ENCODE data around the gene PUS1. TPM values are rescaled to one million over a fixed set of nuclear protein-coding genes. Genes with fewer than 3 reads are reported as not detected.
"Not testable (repeated sequence)": the region's sequence is repeated elsewhere in the genome, so short reads cannot be mapped to it uniquely, and the experiment has no call there.

PUS1 gene
- total RNA-seq, 1 donor from 2014 or later: 22.9 TPM

- H3K4me3 ChIP-seq (ENCODE audit: low read depth, low read length): no peak overlapping the region
- no peak for TF ChIP-seq CTCF (IDR thresholded peaks at IDR 0.05; ENCODE audit: insufficient read depth, low read length, severe bottlenecking)
- H3K36me3 ChIP-seq (ENCODE audit: control insufficient read depth, insufficient read depth, low read length): peaks cover 17% of the 10 kb centered on the region
- H3K27me3 ChIP-seq (ENCODE audit: control insufficient read depth, insufficient read depth, low read length): no peaks in the 10 kb centered on the region
- FAIRE-seq (no peak), DNase-seq (ENCODE audit: low read depth) (no peak)
Measured at GRCh38 chr12:131983026-131983425, 54.0 kb downstream of the PUS1 start.

DNA sequence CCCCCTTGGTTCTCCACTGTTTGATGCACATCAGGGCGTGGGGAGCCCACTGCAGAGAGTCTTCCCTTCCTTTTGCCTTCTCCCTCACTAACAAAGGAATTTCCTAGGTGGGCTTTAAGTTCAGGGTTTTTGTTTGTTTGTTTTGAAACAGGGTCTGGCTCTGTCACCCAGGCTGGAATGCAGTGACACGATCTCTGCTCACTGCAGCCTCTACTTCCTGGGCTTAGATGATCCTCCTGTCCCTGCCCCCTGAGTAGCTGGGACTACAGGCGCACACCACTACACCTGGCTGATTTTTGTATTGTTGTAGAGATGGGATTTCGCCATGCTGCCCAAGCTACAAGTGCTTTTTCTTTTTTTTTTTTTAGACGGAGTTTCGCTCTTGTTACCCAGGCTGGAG is 54.5 kb downstream of the PUS1 start:
- FAIRE-seq (no peak), DNase-seq (ENCODE audit: low read depth) (no peak)
- H3K27me3 ChIP-seq (ENCODE audit: control insufficient read depth, insufficient read depth, low read length): no peaks in the 10 kb centered on the region
- no peak for TF ChIP-seq CTCF (IDR thresholded peaks at IDR 0.05; ENCODE audit: insufficient read depth, low read length, severe bottlenecking)
- H3K36me3 ChIP-seq (ENCODE audit: control insufficient read depth, insufficient read depth, low read length): peaks cover 19% of the 10 kb centered on the region
- no peak overlapping the region for H3K4me3 ChIP-seq (ENCODE audit: low read depth, low read length)

- TF ChIP-seq CTCF (IDR thresholded peaks at IDR 0.05; ENCODE audit: insufficient read depth, low read length, severe bottlenecking): no peak
- H3K36me3 ChIP-seq (ENCODE audit: control insufficient read depth, insufficient read depth, low read length): peaks cover 19% of the 10 kb centered on the region
Measured at GRCh38 chr12:131984334-131984733, 55.3 kb downstream of the PUS1 start.

GRCh38 chr12:131985510-131985875 is 56.4 kb downstream of the PUS1 start:
- H3K4me3 ChIP-seq (ENCODE audit: low read depth, low read length): not testable (repeated sequence)

More at GRCh38 chr12:131984334-131984733, 55.3 kb downstream of the PUS1 start:
- H3K4me3 ChIP-seq (ENCODE audit: low read depth, low read length): no peak overlapping the region
- H3K27me3 ChIP-seq (ENCODE audit: control insufficient read depth, insufficient read depth, low read length): no peaks in the 10 kb centered on the region
- no peak for FAIRE-seq
- no peak for DNase-seq (ENCODE audit: low read depth)

DNA sequence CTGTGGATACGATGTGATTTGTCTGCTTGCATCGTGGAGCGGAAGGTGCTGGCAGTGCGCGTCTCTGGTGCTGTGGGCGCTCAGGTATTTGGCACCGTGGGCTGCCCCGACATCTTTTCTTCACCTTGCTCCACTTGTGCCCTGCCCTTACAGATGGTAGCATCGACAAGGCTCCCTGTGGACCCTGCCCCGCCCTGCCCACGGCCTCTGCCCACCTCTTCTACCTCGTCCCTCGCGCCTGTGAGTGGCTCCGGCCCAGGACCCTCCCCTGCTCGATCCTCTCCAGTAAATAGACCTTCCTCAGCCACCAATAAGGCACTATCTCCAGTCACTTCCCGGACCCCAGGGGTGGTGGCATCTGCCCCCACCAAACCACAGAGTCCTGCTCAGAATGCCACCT is 57.3 kb downstream of the PUS1 start:
- no peak for TF ChIP-seq CTCF (IDR thresholded peaks at IDR 0.05; ENCODE audit: insufficient read depth, low read length, severe bottlenecking)
- Histone ChIP-seq H3K36me3 (ENCODE audit: control insufficient read depth, insufficient read depth, low read length) (peaks cover 22% of the 10 kb centered on the region), H3K27me3 (ENCODE audit: control insufficient read depth, insufficient read depth, low read length) (no peaks in the 10 kb centered on the region), H3K4me3 (ENCODE audit: low read depth, low read length) (no peak overlapping the region)
- DNase-seq (ENCODE audit: low read depth) (no peak), FAIRE-seq (no peak)

More at GRCh38 chr12:131985510-131985875, 56.4 kb downstream of the PUS1 start:
- FAIRE-seq; DNase-seq (ENCODE audit: low read depth); H3K27me3 ChIP-seq (ENCODE audit: control insufficient read depth, insufficient read depth, low read length): not testable (repeated sequence)
- H3K36me3 ChIP-seq (ENCODE audit: control insufficient read depth, insufficient read depth, low read length): peaks cover 20% of the 10 kb centered on the region

DNA sequence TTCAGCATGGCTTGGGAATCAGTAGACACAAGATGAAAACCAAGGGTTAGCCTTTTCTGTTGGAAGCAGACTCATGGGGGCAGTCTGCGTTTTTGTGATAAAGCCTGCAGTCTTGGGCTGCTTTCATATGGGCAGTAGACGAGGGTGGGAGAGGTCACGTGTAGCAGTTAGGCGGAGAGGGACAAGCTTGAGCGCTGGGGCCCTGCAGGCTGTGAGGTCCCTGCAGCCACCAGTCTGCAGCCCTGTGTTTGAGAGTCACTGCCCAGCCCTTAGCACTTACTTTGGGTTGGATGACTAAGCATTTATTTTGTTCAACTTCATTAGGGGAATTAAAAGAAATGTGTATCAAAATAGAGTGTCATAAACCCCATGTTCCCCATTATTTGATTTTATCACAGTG is 57.8 kb downstream of the PUS1 start:
- DNase-seq (ENCODE audit: low read depth): no peak
- no peaks in the 10 kb centered on the region for H3K27me3 ChIP-seq (ENCODE audit: control insufficient read depth, insufficient read depth, low read length)
- peaks cover 21% of the 10 kb centered on the region for H3K36me3 ChIP-seq (ENCODE audit: control insufficient read depth, insufficient read depth, low read length)
- TF ChIP-seq CTCF (IDR thresholded peaks at IDR 0.05; ENCODE audit: insufficient read depth, low read length, severe bottlenecking): no peak
- no peak for FAIRE-seq
- H3K4me3 ChIP-seq (ENCODE audit: low read depth, low read length): no peak overlapping the region
